ENCODE data around the gene MPC1L. TPM values are rescaled to one million over a fixed set of nuclear protein-coding genes. Genes with fewer than 3 reads are reported as not detected.
"Not testable (repeated sequence)": the region's sequence is repeated elsewhere in the genome, so short reads cannot be mapped to it uniquely, and the experiment has no call there.

Gene MPC1L
- total RNA-seq = not detected

DNA sequence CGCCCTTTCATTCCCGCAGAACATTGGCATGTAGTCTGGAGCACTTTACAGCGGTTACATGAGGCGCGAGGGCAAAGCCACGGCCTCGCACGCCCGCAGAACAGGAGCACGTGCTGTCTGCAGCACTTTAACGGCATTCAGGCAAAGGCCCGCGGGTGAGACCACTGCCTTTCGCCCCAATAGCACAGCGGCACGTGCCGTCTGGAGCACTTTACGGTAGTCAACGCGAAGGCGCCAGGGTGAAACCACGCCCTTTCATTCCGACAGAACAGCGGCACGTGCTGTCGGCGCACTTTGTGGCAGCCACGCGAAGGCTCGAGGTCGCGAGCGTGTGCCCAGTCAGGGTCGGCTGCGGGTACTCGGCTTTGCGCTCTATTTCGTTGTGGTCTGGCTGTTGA lies at the start of gene MPC1L:
Gene MPC1L, plus strand, starts transcription at position 290 of the 398 bp plus-strand sequence. CDS start 138 bp downstream, outside the sequence.
- TF ChIP-seq POLR2A (IDR thresholded peaks at IDR 0.05) = no peak
- TF ChIP-seq, protein P1, sequence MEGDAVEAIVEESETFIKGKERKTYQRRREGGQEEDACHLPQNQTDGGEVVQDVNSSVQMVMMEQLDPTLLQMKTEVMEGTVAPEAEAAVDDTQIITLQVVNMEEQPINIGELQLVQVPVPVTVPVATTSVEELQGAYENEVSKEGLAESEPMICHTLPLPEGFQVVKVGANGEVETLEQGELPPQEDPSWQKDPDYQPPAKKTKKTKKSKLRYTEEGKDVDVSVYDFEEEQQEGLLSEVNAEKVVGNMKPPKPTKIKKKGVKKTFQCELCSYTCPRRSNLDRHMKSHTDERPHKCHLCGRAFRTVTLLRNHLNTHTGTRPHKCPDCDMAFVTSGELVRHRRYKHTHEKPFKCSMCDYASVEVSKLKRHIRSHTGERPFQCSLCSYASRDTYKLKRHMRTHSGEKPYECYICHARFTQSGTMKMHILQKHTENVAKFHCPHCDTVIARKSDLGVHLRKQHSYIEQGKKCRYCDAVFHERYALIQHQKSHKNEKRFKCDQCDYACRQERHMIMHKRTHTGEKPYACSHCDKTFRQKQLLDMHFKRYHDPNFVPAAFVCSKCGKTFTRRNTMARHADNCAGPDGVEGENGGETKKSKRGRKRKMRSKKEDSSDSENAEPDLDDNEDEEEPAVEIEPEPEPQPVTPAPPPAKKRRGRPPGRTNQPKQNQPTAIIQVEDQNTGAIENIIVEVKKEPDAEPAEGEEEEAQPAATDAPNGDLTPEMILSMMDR (IDR thresholded peaks at IDR 0.05) = no peak
- no peak for DNase-seq (ENCODE audit: low spot score in 2 of 2)
- no peak within 1 kb of the TSS for H3K4me3 ChIP-seq (ENCODE audit: low read depth, poor library complexity, severe bottlenecking)
- intact Hi-C loops (cut with DNase I; ENCODE audit: low total_unique reads) = no loop called here
- 91 to 97% methylated on average over 37 of the region's 38 CpGs for WGBS, 2 donors

GRCh38 chrX:40573763-40574162 lies 49.5 kb upstream of the MPC1L start:
- DNase-seq (ENCODE audit: low spot score in 2 of 2) = no peak
- 43 to 60% methylated on average over 2 of the region's 2 CpGs for WGBS, 2 donors
- no peak for TF ChIP-seq POLR2A (IDR thresholded peaks at IDR 0.05)
- TF ChIP-seq, protein P1 (IDR thresholded peaks at IDR 0.05) = no peak
- H3K4me3 ChIP-seq (ENCODE audit: low read depth, poor library complexity, severe bottlenecking) = no peak overlapping the region
- intact Hi-C loops (cut with DNase I; ENCODE audit: low total_unique reads) = no loop called here

DNA sequence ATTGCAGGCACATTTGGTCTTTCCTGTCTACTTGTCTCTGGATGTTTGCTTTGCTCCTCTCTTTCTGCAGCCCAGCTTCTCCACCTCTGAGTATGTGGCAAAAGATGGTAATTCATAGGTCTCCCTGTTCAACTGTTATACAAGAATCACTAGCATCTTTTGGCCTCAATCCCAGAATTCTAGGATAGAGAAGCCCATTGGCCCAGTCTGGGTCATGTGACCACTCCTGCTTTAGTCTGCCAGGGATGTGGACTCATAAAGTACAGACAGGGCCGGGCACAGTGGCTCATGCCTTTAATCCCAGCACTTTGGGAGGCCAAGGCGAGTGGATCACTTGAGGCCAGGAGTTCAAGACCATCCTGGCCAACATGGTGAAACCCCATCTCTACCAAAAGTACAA lies 47.8 kb upstream of the MPC1L start:
- H3K4me3 ChIP-seq (ENCODE audit: low read depth, poor library complexity, severe bottlenecking); DNase-seq (ENCODE audit: low spot score in 2 of 2); intact Hi-C loops (cut with DNase I; ENCODE audit: low total_unique reads): not testable (repeated sequence)
- WGBS, 2 donors = 40 to 71% methylated on average over 1 of the region's 2 CpGs

GRCh38 chrX:40576291-40576690 lies 46.9 kb upstream of the MPC1L start:
- TF ChIP-seq POLR2A (IDR thresholded peaks at IDR 0.05) = no peak
- TF ChIP-seq, protein P1 (IDR thresholded peaks at IDR 0.05) = no peak
- intact Hi-C loops (cut with DNase I; ENCODE audit: low total_unique reads) = no loop called here
- DNase-seq (ENCODE audit: low spot score in 2 of 2) = no peak
- WGBS, 2 donors = 81 to 85% methylated on average over 3 of the region's 3 CpGs
- H3K4me3 ChIP-seq (ENCODE audit: low read depth, poor library complexity, severe bottlenecking) = no peak overlapping the region

DNA sequence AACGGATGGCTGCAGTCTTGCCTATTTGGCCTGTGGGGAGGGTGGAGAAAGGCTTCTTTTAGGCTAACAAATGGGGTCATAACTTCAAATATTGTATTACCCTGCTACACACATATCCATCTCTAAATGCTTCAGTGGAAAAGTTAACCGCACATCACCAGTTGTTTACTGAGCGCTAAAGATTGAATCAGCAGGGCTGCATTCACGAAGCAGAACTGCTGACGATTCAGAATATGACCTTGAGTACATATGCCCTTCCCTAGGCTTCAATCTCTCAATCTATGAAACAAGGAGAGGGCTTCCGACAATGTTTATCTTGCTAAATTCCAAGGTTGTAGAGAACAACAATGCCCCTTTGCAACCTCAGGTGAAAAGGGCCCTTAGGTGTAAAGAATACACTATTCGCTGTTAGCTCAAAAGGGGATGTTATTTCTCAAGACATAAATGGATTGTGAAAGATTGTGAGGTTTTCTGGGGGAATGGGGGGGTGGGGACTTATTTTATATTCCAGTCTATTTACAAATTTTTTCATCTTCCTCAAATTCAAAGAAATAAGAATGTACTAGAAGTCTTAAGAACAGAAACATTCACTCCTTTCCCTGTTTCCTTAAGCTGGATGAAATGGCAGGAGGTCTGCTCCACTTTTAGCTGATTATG lies 45.1 kb upstream of the MPC1L start:
- TF ChIP-seq, protein P1 (IDR thresholded peaks at IDR 0.05) = no peak
- no peak for TF ChIP-seq POLR2A (IDR thresholded peaks at IDR 0.05)
- DNase-seq (ENCODE audit: low spot score in 2 of 2) = no peak
- H3K4me3 ChIP-seq (ENCODE audit: low read depth, poor library complexity, severe bottlenecking) = no peak overlapping the region
- 77% methylated on average over 7 of the region's 7 CpGs for WGBS, 2 donors
- intact Hi-C loops (cut with DNase I; ENCODE audit: low total_unique reads) = no loop called here

DNA sequence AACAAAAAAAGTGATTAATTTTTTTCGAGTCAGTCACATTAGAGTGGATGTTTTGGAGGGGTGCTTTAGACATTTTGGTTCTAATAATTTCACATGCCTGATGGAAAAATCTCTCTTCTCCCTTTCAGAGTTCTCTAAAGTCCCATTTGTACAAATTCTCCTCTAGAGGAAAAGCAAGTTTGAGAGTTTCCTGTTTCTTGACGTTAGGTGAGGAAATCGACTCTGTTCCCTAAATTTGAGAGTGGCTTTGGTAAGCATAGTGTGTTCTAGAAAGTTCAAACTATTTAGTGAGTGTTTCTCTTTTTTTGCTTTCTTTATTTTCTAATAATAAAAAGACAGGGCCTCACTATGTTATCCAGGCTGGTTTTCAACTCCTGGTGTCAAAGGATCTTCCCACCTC lies 44.1 kb upstream of the MPC1L start:
- TF ChIP-seq, protein P1 (IDR thresholded peaks at IDR 0.05) = no peak
- TF ChIP-seq POLR2A (IDR thresholded peaks at IDR 0.05) = no peak
- 55 to 57% methylated on average over 3 of the region's 3 CpGs for WGBS, 2 donors
- intact Hi-C loops (cut with DNase I; ENCODE audit: low total_unique reads) = no loop called here
- no peak overlapping the region for H3K4me3 ChIP-seq (ENCODE audit: low read depth, poor library complexity, severe bottlenecking)
- no peak for DNase-seq (ENCODE audit: low spot score in 2 of 2)

Data from lower leg skin (tissue), 4 donors.